Measurements from ENCODE around the gene RPRD1B. TPM values are rescaled to one million over a fixed set of nuclear protein-coding genes. Genes with fewer than 3 reads are reported as not detected.

RPRD1B gene
- total and polyA plus RNA-seq, 2 of the 13 experiments (the other 11 are each of a cell fraction or from before 2014, with no cell fraction given) = 31.1 to 41.5 TPM

- TF ChIP-seq, protein P1, sequence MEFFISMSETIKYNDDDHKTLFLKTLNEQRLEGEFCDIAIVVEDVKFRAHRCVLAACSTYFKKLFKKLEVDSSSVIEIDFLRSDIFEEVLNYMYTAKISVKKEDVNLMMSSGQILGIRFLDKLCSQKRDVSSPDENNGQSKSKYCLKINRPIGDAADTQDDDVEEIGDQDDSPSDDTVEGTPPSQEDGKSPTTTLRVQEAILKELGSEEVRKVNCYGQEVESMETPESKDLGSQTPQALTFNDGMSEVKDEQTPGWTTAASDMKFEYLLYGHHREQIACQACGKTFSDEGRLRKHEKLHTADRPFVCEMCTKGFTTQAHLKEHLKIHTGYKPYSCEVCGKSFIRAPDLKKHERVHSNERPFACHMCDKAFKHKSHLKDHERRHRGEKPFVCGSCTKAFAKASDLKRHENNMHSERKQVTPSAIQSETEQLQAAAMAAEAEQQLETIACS (CRISPR knock-in tag; IDR thresholded peaks at IDR 0.05) = no peak
- TF ChIP-seq ZBTB25 (CRISPR knock-in tag; IDR thresholded peaks at IDR 0.05) (0 out of 2 replicates have a peak, but pooled peaks have one; percentile 26), KDM1A (CRISPR knock-in tag; IDR thresholded peaks at IDR 0.05) (no peak), REST (IDR thresholded peaks at IDR 0.05; ENCODE audit: borderline replicate concordance in 1 of 2, low read depth in 1 of 2, low read length in 2 of 2) (no peak), SMC3 (IDR thresholded peaks at IDR 0.05; ENCODE audit: low read length) (0 out of 2 replicates have a peak, but pooled peaks have one; percentile 30), MTA3 (CRISPR knock-in tag; IDR thresholded peaks at IDR 0.05) (no peak), MAFF (IDR thresholded peaks at IDR 0.05; ENCODE audit: low read depth, low read length) (no peak; the same call in 1 of the 2 replicates), ZNF12 (CRISPR knock-in tag; IDR thresholded peaks at IDR 0.05) (no peak), ZNF652 (CRISPR knock-in tag; IDR thresholded peaks at IDR 0.05; ENCODE audit: borderline replicate concordance, low read depth) (no peak; the same call in 1 of the 2 replicates), NR2F6 (IDR thresholded peaks at IDR 0.05) (peak; percentile 54; the same call in 1 of the 2 replicates), NR2F6 (CRISPR knock-in tag; IDR thresholded peaks at IDR 0.05) (peak; percentile 55), SMAD3 (CRISPR knock-in tag; IDR thresholded peaks at IDR 0.05) (peak; percentile 46; the same call in 1 of the 2 replicates), ZNF609 (CRISPR knock-in tag; IDR thresholded peaks at IDR 0.05; ENCODE audit: borderline replicate concordance) (peak; percentile 34; the same call in 1 of the 2 replicates), ZNF879 (CRISPR knock-in tag; IDR thresholded peaks at IDR 0.05) (no peak), NR3C1 (CRISPR knock-in tag; IDR thresholded peaks at IDR 0.05) (no peak), HOXA9 (CRISPR knock-in tag; IDR thresholded peaks at IDR 0.05; ENCODE audit: borderline replicate concordance) (no peak), ELF1 (CRISPR knock-in tag; IDR thresholded peaks at IDR 0.05) (no peak)
- TF ChIP-seq, protein P2, sequence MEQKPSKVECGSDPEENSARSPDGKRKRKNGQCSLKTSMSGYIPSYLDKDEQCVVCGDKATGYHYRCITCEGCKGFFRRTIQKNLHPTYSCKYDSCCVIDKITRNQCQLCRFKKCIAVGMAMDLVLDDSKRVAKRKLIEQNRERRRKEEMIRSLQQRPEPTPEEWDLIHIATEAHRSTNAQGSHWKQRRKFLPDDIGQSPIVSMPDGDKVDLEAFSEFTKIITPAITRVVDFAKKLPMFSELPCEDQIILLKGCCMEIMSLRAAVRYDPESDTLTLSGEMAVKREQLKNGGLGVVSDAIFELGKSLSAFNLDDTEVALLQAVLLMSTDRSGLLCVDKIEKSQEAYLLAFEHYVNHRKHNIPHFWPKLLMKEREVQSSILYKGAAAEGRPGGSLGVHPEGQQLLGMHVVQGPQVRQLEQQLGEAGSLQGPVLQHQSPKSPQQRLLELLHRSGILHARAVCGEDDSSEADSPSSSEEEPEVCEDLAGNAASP (CRISPR knock-in tag; IDR thresholded peaks at IDR 0.05; ENCODE audit: borderline replicate concordance) = peak; percentile 51; the same call in 1 of the 2 replicates
Observed at GRCh38 chr20:37984018-37984785, 49.3 kb upstream of the RPRD1B start (continued).
